Measurements from ENCODE around the gene NET1.
"Not testable (repeated sequence)": the region's sequence is repeated elsewhere in the genome, so short reads cannot be mapped to it uniquely, and the experiment has no call there.

Gene NET1

GRCh38 chr10:5467207-5467535 is 54.8 kb downstream of the NET1 start:
- no peak for DNase-seq

GRCh38 chr10:5467634-5468255 is 55.4 kb downstream of the NET1 start:
- no peak for DNase-seq

- DNase-seq, result no peak
Observed at GRCh38 chr10:5468262-5469106, 56.1 kb downstream of the NET1 start.

- no peak for DNase-seq
Observed at GRCh38 chr10:5469353-5470061, 57.1 kb downstream of the NET1 start.

GRCh38 chr10:5470062-5470751 is 57.9 kb downstream of the NET1 start:
- DNase-seq, result no peak

GRCh38 chr10:5474642-5475041 is 62.3 kb downstream of the NET1 start:
- not testable (repeated sequence) for DNase-seq

GRCh38 chr10:5475088-5475487 is 62.7 kb downstream of the NET1 start:
- DNase-seq, result not testable (repeated sequence)

- not testable (repeated sequence) for DNase-seq
Observed at GRCh38 chr10:5475974-5476807, 63.8 kb downstream of the NET1 start.

GRCh38 chr10:5476918-5477525 is 64.7 kb downstream of the NET1 start:
- DNase-seq, result no peak

GRCh38 chr10:5477948-5478693 is 65.8 kb downstream of the NET1 start:
- no peak for DNase-seq

GRCh38 chr10:5478694-5479305 is 66.4 kb downstream of the NET1 start:
- no peak for DNase-seq

GRCh38 chr10:5479481-5480161 is 67.3 kb downstream of the NET1 start:
- no peak for DNase-seq

- no peak for DNase-seq
Observed at GRCh38 chr10:5480162-5480941, 68.0 kb downstream of the NET1 start.

- no peak for DNase-seq
Observed at GRCh38 chr10:5481121-5481520, 68.8 kb downstream of the NET1 start.

GRCh38 chr10:5482016-5482415 is 69.7 kb downstream of the NET1 start:
- no peak for DNase-seq

GRCh38 chr10:5484205-5484604 is 71.8 kb downstream of the NET1 start:
- DNase-seq, result no peak

GRCh38 chr10:5485290-5485689 is 72.9 kb downstream of the NET1 start:
- no peak for DNase-seq

- DNase-seq, result no peak
Observed at GRCh38 chr10:5485948-5486852, 73.8 kb downstream of the NET1 start.

Measured in activated gamma-delta T cell treated with Interleukin-2 at 50 U/mL for 16 hours (primary cell).